ENCODE results near the gene AHDC1.

GRCh38 chr1:27612718-27613117 is 8.8 kb upstream of the AHDC1 start:
- TF ChIP-seq EZH2 (IDR thresholded peaks at IDR 0.05; ENCODE audit: insufficient read depth, poor library complexity, severe bottlenecking) (no peak), EZH2phosphoT487 (IDR thresholded peaks at IDR 0.05; ENCODE audit: insufficient read depth, low read depth) (no peak)
